ENCODE measurements around the gene DYDC1. TPM values are rescaled to one million over a fixed set of nuclear protein-coding genes. Genes with fewer than 3 reads are reported as not detected.
A peak's percentile ranks its signal among the peaks of the same experiment; 100 is the strongest.

Gene DYDC1
- total and polyA plus RNA-seq, 8 donors = not detected

GRCh38 chr10:80324891-80325364 lies 31.6 kb downstream of the DYDC1 start:
- FAIRE-seq = no peak
- Histone ChIP-seq H3K4me1 (peaks cover 0 to 44% (median 18%) of the 10 kb centered on the region in 3 donors), H3K27me3 (no peaks in the 10 kb centered on the region), H3K27ac (peak overlapping the region in 2 of 4 donors; percentile 10 to 15), H3K4me3 (no peak overlapping the region), H3K36me3 (no peaks in the 10 kb centered on the region), H3K9me3 (no peaks in the 10 kb centered on the region)
- intact Hi-C loops (cut with DNase I) = no loop called here
- DNase-seq = peak in 2 of 6 donors; percentile 26 to 34
- WGBS, 2 donors = 27 to 29% methylated on average over 6 of the region's 6 CpGs
- TF ChIP-seq CTCF (IDR thresholded peaks at IDR 0.05) = no peak
- ATAC-seq = peak; percentile 26 to 64 (median 56)

- Histone ChIP-seq H3K9me3 (no peaks in the 10 kb centered on the region), H3K27me3 (no peaks in the 10 kb centered on the region), H3K4me1 (peaks cover 0 to 53% (median 20%) of the 10 kb centered on the region in 3 donors), H3K36me3 (no peaks in the 10 kb centered on the region), H3K4me3 (no peak overlapping the region), H3K27ac (peak overlapping the region in 1 of 4 donors; percentile 10)
- ATAC-seq = peak in 2 of 4 donors; percentile 45 to 48
- FAIRE-seq = no peak
- DNase-seq = no peak
- TF ChIP-seq CTCF (IDR thresholded peaks at IDR 0.05) = no peak
- intact Hi-C loops (cut with DNase I) = no loop called here
- 38 to 66% methylated on average over 1 of the region's 1 CpG for WGBS, 2 donors
These were observed 32.5 kb downstream of the DYDC1 start for GRCh38 chr10:80324086-80324485.

- intact Hi-C loops (cut with DNase I) = no loop called here
- TF ChIP-seq CTCF (IDR thresholded peaks at IDR 0.05) = no peak
- DNase-seq (no peak), FAIRE-seq (no peak), ATAC-seq (no peak)
- H3K4me3 ChIP-seq = no peak overlapping the region
- H3K27me3 ChIP-seq = no peaks in the 10 kb centered on the region
- H3K4me1 ChIP-seq = peaks cover 0 to 58% (median 24%) of the 10 kb centered on the region in 3 donors
- H3K27ac ChIP-seq = peak overlapping the region in 2 of 4 donors; percentile 51 to 65
- H3K9me3 ChIP-seq = no peaks in the 10 kb centered on the region
- 62 to 74% methylated on average over 3 of the region's 3 CpGs for WGBS, 2 donors
- no peaks in the 10 kb centered on the region for H3K36me3 ChIP-seq
These were observed 33.2 kb downstream of the DYDC1 start for GRCh38 chr10:80323311-80323710.

GRCh38 chr10:80322711-80323110 lies 33.8 kb downstream of the DYDC1 start:
- Histone ChIP-seq H3K27me3 (no peaks in the 10 kb centered on the region), H3K4me1 (peaks cover 0 to 58% (median 24%) of the 10 kb centered on the region in 3 donors), H3K27ac (peak overlapping the region in 2 of 4 donors; percentile 51 to 65), H3K36me3 (no peaks in the 10 kb centered on the region), H3K9me3 (no peaks in the 10 kb centered on the region), H3K4me3 (no peak overlapping the region)
- intact Hi-C loops (cut with DNase I) = no loop called here
- peak; percentile 57 to 70 (median 66) for ATAC-seq
- peak in 1 of 6 donors; percentile 32 for DNase-seq
- FAIRE-seq = no peak
- WGBS, 2 donors = 28 to 36% methylated on average over 1 of the region's 1 CpG
- TF ChIP-seq CTCF (IDR thresholded peaks at IDR 0.05) = no peak

- DNase-seq = no peak
- TF ChIP-seq CTCF (IDR thresholded peaks at IDR 0.05) = no peak
- Histone ChIP-seq H3K4me1 (peaks cover 0 to 58% (median 24%) of the 10 kb centered on the region in 3 donors), H3K9me3 (no peaks in the 10 kb centered on the region), H3K4me3 (no peak overlapping the region), H3K27me3 (no peaks in the 10 kb centered on the region), H3K36me3 (no peaks in the 10 kb centered on the region), H3K27ac (peak overlapping the region in 2 of 4 donors; percentile 51 to 65)
- FAIRE-seq = no peak
- WGBS, 2 donors = 76 to 82% methylated on average over 2 of the region's 2 CpGs
- intact Hi-C loops (cut with DNase I) = no loop called here
- ATAC-seq = no peak
These were observed 34.4 kb downstream of the DYDC1 start for GRCh38 chr10:80322158-80322557.
